Activated naive CD8-positive, alpha-beta T cell treated with anti-CD3 and anti-CD28 coated beads, Interleukin-2, amount 50 U/mL, for 16 hours (primary cell): Measurements from ENCODE around the gene INPP5A.

ENCODE experiments used
- DNase-seq: peaks from one replicate; pipeline ENCODE4 v3.0.0-alpha.2; 2020; ENCODE audit warnings: low read depth, low spot score

INPP5A gene

GRCh38 chr10:132690401-132690800 lies 152.8 kb downstream of the INPP5A start:
- DNase-seq: no peak

GRCh38 chr10:132690821-132691610 lies 153.4 kb downstream of the INPP5A start:
- no peak for DNase-seq

- no peak for DNase-seq
These were observed 154.1 kb downstream of the INPP5A start for GRCh38 chr10:132691711-132692153.

GRCh38 chr10:132692311-132692710 lies 154.7 kb downstream of the INPP5A start:
- no peak for DNase-seq

- no peak for DNase-seq
These were observed 156.1 kb downstream of the INPP5A start for GRCh38 chr10:132693676-132694075.

GRCh38 chr10:132696204-132696603 lies 158.6 kb downstream of the INPP5A start:
- no peak for DNase-seq

GRCh38 chr10:132696728-132697577 lies 159.4 kb downstream of the INPP5A start:
- DNase-seq: no peak

- DNase-seq: no peak
These were observed 160.1 kb downstream of the INPP5A start for GRCh38 chr10:132697578-132698200.

GRCh38 chr10:132698211-132698751 lies 160.7 kb downstream of the INPP5A start:
- no peak for DNase-seq

GRCh38 chr10:132698761-132699391 lies 161.3 kb downstream of the INPP5A start:
- DNase-seq: no peak

GRCh38 chr10:132699411-132700155 lies 162.0 kb downstream of the INPP5A start:
- no peak for DNase-seq

GRCh38 chr10:132700156-132701098 lies 162.8 kb downstream of the INPP5A start:
- no peak for DNase-seq

- DNase-seq: no peak
These were observed 163.7 kb downstream of the INPP5A start for GRCh38 chr10:132701099-132701845.

- no peak for DNase-seq
These were observed 164.2 kb downstream of the INPP5A start for GRCh38 chr10:132701846-132702190.

- DNase-seq: no peak
These were observed 165.2 kb downstream of the INPP5A start for GRCh38 chr10:132702601-132703418.

GRCh38 chr10:132703419-132704007 lies 165.9 kb downstream of the INPP5A start:
- no peak for DNase-seq

GRCh38 chr10:132704008-132704814 lies 166.6 kb downstream of the INPP5A start:
- no peak for DNase-seq
